C4-2B (cell line): ENCODE data around the gene PIGR.
"Not testable (repeated sequence)": the region's sequence is repeated elsewhere in the genome, so short reads cannot be mapped to it uniquely, and the experiment has no call there.

Source experiments
- H3K27ac ChIP-seq: fragments of 450-650 bp; 2 replicates; pipeline ENCODE4 v1.5.1; 2017
- ZFX ChIP-seq: fragments of 450-650 bp; IDR thresholded peaks from 2 replicates; pipeline ENCODE4 v1.6.1; 2017
- TF ChIP-seq, protein P1 (sequence below): fragments of 450-650 bp; conservative IDR thresholded peaks from 2 replicates; pipeline ENCODE4 v1.5.1; 2017; ENCODE audit warnings: mild to moderate bottlenecking

The PIGR gene

DNA sequence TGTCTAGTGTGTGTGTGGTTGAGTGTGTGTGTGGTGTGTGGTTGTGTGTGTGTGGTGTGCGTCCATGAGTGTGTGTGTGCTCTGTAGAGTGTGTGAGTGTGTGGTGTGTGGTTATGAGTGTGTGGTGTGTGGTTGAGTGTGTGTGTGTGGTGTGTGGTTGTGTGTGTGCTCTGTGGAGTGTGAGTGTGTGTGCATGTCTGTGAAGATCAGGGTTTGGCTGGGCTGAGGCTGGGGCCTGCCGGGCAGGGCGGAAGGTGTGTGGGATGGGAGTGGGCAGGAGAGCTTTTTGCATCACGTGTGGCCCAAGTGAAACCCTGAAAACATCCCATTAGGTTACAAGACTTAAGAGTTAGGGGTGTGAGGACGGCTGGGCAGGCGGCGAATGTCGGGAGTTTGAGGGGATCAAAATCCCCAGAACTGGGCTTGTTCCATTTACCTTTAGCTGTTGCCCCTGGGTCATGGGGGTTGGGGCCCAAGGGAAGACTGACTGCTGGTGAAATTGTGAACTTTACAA is 21.6 kb downstream of the PIGR start:
- no peak overlapping the region for H3K27ac ChIP-seq
- TF ChIP-seq ZFX = no peak
- TF ChIP-seq, protein P1, sequence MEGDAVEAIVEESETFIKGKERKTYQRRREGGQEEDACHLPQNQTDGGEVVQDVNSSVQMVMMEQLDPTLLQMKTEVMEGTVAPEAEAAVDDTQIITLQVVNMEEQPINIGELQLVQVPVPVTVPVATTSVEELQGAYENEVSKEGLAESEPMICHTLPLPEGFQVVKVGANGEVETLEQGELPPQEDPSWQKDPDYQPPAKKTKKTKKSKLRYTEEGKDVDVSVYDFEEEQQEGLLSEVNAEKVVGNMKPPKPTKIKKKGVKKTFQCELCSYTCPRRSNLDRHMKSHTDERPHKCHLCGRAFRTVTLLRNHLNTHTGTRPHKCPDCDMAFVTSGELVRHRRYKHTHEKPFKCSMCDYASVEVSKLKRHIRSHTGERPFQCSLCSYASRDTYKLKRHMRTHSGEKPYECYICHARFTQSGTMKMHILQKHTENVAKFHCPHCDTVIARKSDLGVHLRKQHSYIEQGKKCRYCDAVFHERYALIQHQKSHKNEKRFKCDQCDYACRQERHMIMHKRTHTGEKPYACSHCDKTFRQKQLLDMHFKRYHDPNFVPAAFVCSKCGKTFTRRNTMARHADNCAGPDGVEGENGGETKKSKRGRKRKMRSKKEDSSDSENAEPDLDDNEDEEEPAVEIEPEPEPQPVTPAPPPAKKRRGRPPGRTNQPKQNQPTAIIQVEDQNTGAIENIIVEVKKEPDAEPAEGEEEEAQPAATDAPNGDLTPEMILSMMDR = no peak

DNA sequence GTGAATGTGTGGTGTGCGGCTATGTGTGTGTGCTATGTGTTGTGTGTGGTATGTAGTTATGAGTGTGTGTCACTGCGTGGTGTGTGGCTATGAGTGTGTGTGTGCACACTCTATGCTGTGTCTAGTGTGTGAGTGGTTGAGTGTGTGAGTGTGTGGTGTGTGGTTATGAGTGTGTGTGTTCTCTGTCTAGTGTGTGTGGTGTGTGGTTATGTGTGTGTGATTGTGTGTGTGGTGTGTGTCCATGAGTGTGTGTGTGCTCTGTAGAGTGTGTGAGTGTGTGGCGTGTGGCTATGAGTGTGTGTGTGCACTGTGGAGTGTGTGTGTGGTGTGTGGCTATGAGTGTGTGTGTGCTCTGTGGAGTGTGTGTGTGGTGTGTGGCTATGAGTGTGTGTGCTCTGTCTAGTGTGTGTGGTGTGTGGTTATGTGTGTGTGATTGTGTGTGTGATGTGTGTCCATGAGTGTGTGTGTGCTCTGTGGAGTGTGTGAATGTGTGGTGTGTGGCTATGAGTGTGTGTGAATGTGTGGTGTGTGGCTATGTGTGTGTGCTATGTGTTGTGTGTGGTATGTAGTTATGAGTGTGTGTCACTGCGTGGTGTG is 22.2 kb downstream of the PIGR start:
- H3K27ac ChIP-seq = not testable (repeated sequence)

DNA sequence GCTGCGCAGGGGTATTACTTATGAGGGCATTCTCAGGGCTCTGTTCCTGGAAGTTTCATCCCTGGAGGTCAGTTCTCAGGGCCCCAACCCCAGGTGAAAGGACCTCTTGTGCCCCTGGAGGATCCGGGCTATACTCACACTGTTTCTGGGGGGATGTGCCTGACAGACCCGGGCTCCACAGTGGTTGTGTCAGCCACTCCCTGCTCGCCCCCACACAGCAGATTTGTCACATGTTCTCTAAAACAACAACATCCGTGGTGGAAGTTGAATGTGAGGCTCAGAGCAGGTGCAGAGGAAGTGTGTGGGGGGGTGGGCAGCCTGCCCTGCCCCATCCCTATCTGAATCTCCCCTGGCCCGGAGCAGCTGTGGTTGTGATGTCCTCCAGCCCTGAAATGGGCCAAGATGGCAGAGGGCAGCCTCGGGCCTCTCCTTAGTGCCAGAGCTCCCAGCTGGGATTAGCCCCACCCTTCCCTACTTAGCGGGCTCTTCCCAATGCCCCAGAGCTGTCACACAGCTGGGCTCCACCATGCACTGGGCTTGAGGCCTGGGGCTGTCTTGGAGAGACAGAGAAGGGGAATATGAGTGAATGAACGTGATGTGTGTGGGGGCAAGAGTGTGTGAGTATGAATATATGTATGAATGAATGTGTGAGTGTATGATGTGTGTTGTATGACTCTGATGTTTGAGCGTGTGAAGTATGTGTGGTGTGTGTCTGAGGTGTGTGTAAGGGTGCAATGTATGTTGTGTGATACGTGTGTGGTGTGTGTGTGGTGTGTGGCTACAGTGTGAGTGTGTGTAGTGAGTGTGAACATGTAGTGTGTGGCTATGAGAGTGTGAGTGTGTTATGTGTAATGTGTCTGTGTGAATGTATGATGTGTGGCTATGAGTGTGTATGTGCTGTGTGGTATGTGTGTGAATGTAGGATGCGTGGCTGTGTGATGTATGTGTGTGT is 23.0 kb downstream of the PIGR start:
- TF ChIP-seq, protein P1 = no peak
- TF ChIP-seq ZFX = no peak
- H3K27ac ChIP-seq = no peak overlapping the region

DNA sequence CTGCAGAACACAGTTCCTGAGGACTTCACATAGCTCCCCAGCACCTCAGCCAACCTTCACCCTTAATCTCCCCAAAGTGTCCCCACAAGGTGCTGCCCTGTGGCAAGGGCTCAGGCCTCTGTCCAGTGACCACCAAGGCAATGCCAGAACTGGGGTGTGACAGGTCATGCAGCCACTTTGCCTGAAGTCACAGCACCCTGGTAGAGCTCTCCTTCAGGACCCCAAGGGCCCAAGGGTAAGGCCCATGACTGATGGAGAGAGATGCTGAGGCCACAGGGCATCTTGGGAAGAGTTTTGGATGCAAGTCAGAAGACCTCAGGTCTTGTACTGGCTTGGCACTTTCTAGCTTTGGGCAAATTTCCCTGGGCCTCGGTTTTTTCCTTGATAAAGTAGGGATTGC is 23.7 kb downstream of the PIGR start:
- no peak for TF ChIP-seq ZFX
- TF ChIP-seq, protein P1 = no peak
- no peak overlapping the region for H3K27ac ChIP-seq

DNA sequence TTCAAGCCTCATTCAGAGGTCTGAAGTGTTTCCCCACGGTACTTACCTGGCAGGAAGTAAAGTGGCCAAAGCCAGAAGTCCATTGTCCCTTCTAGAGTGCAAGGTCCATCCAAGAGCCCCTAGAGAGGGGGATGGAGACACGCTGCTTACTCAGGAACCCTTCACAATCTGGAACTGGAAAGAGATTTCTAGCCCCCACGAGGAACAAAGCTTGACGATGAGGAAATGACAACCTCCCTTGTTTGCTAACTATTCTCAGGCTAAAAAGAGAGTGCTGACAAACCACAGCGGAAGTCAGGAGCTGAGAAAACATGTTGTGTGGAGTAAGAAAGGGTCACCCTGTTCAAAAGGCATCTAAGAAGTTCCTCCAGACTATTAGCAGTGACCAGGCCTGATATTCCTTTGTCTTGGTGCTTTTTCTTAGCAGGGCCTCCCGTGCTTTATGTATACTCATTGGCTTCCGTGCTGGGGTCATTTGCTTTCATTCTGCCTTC is 24.4 kb downstream of the PIGR start, which contains the start of gene FCMR:
TSS of gene FCMR (minus strand) at position 170 of the 494 bp plus-strand sequence. CDS start at position 83, 87 bp downstream.
- TF ChIP-seq ZFX = no peak
- TF ChIP-seq, protein P1 = no peak
- H3K27ac ChIP-seq = no peak within 1 kb of the TSS

DNA sequence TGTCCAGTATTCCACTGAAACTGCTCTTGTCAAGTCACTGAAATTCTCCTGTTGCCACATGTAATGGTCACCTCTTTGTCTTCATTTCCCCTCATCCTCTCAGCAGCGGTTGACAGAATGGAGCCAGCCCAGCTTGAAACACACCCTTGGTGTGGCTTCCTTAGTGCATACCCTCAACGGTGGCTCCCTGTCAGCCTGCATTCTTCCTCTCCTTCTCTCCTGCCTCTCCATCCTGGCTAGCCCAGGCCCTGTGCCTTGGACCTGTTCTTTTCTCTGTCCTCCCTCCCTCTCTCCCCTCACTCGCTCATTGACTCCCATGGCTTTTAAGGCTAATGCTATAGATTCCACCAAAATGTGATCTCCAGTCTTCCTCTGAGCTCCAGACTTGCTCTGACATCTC is 28.2 kb downstream of the PIGR start:
- TF ChIP-seq ZFX = no peak
- TF ChIP-seq, protein P1 = no peak
- no peak overlapping the region for H3K27ac ChIP-seq

DNA sequence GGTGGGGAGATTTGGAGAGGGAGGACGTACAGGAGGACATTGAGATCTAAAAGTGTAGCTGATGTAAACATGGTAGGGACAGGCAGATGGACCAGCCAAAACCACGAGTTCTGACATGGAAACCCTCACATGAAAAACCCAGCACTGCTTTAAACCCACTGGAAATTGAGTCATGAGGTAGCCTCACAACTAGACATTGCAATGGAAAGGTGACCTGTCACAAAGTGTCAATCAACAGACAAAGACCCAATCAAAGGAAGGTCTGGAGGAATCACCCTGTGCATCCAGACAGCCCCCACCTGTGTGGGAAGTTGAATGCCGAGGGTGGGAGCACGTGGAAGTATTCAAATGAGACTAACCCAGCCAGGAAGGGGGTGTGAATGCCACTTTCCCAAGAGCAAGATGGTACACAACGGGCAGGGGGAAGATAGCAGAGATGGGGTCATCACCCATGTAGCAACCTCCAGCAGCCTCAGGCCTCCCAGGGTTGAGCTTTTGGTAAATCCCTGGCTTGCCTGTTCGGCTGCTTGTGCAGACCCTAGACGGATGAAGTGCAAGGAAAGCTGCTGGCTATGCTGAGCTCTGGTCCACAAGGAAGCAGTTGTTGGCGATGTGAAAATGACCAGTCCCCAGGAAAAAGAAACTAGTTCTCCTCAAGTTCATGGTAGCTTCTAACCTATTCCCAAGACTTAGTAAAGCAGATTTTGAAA is 30.1 kb downstream of the PIGR start:
- TF ChIP-seq, protein P1 = no peak
- no peak for TF ChIP-seq ZFX

More for the DNA sequence above, 30.1 kb downstream of the PIGR start:
- H3K27ac ChIP-seq = no peak overlapping the region
